Coronary artery (tissue), 2 donors: ENCODE measurements around the gene CRACR2A.
A peak's percentile ranks its signal among the peaks of the same experiment; 100 is the strongest.

Experiments
- DNase-seq: peaks from one replicate; pipeline ENCODE4 v3.0.0-alpha.2; 2017; ENCODE audit warnings: low spot score
- H3K27ac ChIP-seq, 2 donors: fragments of 200-600 bp; sonication (generic); one replicate each; pipeline ENCODE4 v1.5.1; 2016 to 2019
- H3K4me3 ChIP-seq: fragments of 200-600 bp; sonication (generic); 2 replicates; pipeline ENCODE4 v1.5.1; 2016; ENCODE audit warnings: mild to moderate bottlenecking, moderate library complexity
- TF ChIP-seq, protein P1 (sequence below): fragments of 200-600 bp; sonication (generic); IDR thresholded peaks from one replicate; pipeline ENCODE4 v1.5.1; 2019; ENCODE audit warnings: antibody characterized with exemption

The CRACR2A gene

DNA sequence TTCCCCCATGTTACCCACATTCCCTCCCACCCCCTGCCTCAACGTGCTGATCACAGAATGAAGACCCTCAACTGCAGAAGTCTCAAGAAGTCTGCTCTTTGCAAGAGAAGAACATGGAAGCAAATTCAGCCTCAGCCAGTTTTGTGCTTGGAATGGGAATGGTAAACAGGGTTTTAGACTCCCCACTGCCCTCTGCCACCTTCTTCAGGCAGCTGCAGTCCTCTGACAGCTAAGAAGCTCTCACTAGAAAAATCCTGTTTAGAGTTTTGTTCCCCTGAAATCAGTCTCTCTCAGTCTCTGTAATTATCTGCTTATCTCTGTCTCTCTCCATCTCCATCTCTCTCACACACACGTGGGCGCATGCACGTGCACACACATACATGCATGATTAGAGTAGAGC is 85.4 kb downstream of the CRACR2A start:
- Histone ChIP-seq H3K27ac (no peak overlapping the region), H3K4me3 (no peak overlapping the region)
- TF ChIP-seq, protein P1, sequence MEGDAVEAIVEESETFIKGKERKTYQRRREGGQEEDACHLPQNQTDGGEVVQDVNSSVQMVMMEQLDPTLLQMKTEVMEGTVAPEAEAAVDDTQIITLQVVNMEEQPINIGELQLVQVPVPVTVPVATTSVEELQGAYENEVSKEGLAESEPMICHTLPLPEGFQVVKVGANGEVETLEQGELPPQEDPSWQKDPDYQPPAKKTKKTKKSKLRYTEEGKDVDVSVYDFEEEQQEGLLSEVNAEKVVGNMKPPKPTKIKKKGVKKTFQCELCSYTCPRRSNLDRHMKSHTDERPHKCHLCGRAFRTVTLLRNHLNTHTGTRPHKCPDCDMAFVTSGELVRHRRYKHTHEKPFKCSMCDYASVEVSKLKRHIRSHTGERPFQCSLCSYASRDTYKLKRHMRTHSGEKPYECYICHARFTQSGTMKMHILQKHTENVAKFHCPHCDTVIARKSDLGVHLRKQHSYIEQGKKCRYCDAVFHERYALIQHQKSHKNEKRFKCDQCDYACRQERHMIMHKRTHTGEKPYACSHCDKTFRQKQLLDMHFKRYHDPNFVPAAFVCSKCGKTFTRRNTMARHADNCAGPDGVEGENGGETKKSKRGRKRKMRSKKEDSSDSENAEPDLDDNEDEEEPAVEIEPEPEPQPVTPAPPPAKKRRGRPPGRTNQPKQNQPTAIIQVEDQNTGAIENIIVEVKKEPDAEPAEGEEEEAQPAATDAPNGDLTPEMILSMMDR: no peak
- DNase-seq: peak; percentile 19

DNA sequence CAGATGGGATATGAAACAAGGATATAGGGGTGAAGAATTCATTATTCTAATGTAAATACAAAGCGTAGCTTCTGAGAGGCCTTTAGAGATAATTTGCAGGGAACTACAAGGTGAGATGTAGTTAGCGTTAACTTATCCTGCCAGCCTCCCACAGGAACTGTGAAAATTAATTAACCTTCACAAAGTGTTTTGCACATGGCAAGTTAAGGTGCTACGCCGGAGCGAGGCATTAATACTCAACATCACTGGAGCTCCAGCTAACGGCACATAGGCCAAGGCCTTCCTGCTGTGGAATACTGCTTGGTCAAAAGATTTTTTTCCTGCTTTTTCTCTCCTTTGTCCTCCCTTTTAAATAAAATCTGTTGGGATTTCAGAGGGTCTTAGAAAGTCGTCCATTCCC is 86.5 kb downstream of the CRACR2A start:
- H3K4me3 ChIP-seq: no peak overlapping the region
- peak; percentile 28 for DNase-seq
- H3K27ac ChIP-seq: no peak overlapping the region
- TF ChIP-seq, protein P1: no peak

GRCh38 chr12:3662521-3662921 is 90.4 kb downstream of the CRACR2A start:
- H3K4me3 ChIP-seq: no peak overlapping the region
- TF ChIP-seq, protein P1: no peak
- no peak for DNase-seq
- no peak overlapping the region for H3K27ac ChIP-seq

- no peak overlapping the region for H3K27ac ChIP-seq
- TF ChIP-seq, protein P1: no peak
These were observed 91.9 kb downstream of the CRACR2A start for GRCh38 chr12:3661028-3661427.

GRCh38 chr12:3658327-3659163 is 94.4 kb downstream of the CRACR2A start:
- TF ChIP-seq, protein P1: no peak
- Histone ChIP-seq H3K4me3 (no peak overlapping the region), H3K27ac (no peak overlapping the region)
- DNase-seq: no peak

More at GRCh38 chr12:3661028-3661427, 91.9 kb downstream of the CRACR2A start:
- no peak for DNase-seq
- no peak overlapping the region for H3K4me3 ChIP-seq

DNA sequence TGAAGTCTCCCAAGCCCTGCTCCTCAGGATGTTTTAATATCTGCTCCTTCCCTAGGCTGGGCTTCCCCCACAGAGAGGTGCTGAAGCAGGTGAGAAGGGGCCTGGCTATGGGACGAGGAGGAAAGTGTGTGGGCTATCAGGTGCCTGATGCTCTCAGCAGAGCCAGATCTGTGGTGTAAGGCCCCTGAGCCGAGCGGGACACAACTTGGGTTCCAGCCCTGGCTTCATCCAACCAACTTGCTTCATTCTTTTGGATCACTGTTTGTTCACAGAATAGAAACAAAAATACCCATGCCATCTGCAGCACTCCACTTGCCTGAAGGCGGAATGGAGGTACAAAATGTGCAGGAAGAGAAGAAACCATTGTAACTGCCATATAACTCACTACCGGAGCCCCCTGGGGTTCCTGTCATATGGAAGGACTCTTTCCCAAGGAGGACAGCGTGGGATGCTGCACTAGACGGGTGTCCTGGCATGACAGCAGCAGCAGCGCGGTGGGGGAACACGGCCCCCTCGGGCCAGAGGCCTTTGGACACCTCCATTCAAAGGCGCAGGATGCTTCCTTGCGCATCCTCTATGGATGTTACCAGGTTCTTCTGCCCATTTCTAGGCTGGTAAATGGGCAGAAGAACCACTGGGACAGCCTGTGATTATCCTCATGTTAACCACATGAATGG is 95.8 kb downstream of the CRACR2A start:
- TF ChIP-seq, protein P1: no peak
- no peak overlapping the region for H3K4me3 ChIP-seq
- DNase-seq: no peak
- H3K27ac ChIP-seq: no peak overlapping the region
